ENCODE results near the gene KRIT1.
"Not testable (repeated sequence)": the region's sequence is repeated elsewhere in the genome, so short reads cannot be mapped to it uniquely, and the experiment has no call there.

KRIT1 gene

DNA sequence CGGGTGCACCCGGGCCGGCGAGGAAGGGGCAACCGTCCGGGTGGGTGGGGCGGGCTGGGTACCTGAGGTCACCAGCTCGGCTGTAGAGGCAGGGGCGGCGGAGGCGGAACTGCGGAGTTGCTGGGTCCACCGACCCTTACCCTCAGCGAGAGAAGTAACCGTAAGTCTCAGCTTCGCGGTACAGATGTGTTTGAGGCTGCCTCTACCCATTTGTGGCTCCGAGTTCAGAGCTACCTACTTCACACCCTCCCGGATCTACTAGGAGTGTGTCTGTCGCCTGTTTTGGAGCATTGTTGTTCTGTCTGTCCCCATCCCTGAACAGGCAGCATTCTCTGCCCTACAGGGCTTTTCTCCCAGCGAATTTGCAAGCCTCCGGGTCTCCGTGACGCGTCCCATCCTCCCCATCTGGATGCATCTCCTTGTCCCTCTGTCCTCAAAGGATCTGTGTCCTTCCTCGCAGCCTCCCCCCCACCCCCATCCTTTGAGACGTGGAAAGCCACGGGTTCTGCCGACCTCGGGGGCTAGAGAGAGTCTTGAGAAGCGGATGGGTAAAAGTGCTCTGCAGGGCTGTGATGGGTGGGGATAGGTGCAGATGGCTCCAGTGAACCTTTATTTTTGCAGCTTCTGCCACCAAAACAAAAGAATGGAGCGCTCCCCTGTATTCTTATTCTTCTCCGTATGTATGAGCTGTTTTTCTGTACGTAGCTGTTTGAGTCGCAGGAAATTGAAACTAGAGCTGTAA, 817 bp upstream of the KRIT1 start:
- peak; percentile 42 for DNase-seq (ENCODE audit: low spot score)

DNA sequence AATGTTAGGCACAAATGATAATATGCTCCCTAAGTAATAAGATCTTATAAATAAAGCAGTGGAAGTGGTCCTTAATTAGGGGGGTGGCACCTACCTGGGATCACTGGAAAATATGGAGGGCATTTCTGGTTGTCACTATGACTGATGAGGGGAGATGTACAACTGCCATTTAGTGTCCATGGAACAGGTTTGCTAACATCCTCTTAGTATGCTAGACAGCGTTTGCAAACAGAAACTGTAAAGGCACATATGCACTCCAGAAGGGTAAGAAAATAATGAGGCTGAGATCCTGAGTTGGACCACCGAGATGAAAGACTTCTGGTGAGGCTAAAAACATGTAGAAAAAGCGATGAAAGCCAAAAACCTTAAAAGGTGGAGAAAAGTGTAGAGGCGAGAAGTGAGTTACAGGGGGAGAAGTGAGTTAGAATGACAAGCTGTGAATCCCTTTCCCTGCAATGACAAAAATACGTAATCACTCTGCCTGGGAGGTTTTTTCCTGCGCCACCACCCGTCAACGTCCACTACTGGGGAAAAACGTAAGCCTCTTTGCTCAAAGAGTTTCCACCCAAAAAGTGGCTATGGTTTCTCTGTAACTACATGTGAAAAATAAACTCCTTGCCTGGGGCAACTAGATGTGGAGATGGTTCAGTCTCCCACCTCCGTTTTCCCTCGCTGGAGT, 767 bp downstream of the KRIT1 start:
- no peak for DNase-seq (ENCODE audit: low spot score)

DNA sequence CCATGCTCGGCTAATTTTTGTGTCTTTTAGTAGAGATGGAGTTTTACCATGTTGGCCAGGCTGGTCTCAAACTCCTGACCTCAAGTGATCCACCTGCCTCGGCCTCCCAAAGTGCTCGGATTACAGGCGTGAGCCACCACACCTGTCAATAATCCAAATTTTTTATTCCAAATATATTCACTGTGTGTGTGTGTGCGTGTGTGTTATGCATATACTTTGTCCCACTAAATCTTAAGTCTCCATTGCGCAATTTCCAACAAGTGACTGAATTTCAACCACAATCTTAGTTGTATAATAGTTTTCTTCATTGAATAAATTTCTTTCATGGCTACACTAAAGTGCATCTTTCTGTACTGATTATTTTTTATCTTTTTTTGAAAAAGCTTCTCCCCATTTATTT, 2.7 kb downstream of the KRIT1 start:
- no peak for DNase-seq (ENCODE audit: low spot score)

DNA sequence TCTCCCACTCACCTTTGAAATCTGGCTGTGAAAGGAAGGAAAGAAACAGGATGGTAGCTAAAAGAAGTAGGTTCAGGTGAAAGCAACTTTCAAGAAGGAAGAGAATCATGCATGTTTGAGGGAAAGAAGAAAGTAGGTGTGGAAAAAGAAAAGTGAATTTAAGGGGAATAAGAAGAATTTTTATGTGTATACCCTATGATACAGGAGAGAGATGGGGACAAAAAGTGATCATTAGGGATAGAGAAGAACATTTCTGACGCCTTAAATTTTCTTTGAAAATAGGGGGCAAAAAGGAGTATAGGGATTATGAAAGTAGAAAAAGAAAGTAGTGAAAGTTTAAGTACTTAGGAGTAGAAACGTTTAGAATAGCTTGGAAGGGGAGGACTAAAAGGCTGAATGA, 15.2 kb downstream of the KRIT1 start:
- no peak for DNase-seq (ENCODE audit: low spot score)

DNA sequence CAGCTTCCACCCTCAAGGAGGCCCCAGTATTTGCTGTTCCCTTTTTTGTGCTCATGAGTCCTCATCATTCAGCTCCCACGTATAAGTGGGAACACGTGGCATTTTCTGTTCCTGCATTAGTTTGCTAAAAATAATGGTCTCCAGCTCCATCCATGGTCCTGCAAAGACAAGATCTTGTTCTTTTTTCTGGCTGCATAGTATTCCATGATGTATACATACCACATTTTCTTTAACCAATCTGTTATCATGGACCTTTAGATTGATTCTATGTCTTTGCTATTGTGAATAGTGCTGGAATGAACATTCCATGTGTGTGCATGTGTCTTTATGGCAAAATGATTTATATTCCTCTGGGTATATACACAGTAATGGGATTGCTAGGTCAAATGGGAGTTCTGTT, 17.0 kb downstream of the KRIT1 start:
- no peak for DNase-seq (ENCODE audit: low spot score)

DNA sequence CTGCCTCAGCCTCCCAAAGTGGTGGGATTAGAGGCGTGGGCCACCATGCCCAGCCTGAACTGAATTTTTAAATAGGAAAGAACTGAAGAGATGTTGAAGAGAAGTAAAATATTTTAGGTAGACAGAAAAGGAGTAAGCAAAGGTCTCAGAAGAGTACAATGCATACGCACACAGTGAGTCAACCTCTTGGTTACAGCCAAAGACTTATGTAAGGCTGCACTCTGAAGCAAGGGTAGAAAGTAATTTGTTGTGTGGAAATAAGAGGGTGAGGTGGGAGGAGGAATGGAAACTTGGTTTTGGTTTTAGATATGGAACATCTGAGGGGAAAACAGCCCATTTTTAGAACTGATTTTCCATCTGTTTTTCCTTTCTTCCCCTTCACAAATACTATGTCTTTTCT, 17.6 kb downstream of the KRIT1 start:
- no peak for DNase-seq (ENCODE audit: low spot score)

DNA sequence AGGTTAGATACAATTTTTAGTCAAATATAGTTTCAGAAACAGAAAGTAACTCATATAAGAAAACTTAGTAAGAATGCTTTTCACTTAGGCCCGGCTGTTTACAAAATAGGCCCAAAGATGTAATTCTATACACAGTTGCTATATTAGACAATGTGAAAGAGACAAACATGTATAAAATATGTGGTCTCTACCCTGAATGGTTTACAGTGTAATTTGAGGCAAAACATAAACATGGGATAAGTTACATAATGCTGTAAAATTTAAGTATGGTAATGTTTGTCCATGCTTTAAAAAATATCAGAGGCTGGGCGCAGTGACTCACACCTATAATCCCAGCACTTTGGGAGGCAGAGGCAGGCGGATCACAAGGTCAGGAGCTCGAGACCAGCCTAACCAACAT, 18.7 kb downstream of the KRIT1 start:
- no peak for DNase-seq (ENCODE audit: low spot score)

DNA sequence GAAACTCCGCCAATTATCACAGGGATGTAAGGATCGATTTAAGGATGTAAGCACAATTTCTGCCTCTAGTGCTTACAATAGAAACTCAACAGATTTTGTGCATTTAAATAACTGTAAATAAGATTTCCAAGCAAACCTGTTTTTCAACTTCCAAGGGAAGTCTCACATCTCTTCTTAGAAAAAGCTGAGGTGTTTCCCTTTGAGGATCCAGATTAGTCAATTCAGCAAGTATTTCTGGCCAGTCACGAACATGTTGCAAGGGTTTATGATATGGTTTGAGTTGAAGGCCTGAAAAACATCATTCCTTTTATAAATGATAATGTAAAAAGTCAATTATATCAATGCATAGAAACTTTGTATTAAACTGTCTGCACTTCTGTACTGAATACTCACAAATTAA, 23.9 kb downstream of the KRIT1 start:
- DNase-seq (ENCODE audit: low spot score), result no peak

DNA sequence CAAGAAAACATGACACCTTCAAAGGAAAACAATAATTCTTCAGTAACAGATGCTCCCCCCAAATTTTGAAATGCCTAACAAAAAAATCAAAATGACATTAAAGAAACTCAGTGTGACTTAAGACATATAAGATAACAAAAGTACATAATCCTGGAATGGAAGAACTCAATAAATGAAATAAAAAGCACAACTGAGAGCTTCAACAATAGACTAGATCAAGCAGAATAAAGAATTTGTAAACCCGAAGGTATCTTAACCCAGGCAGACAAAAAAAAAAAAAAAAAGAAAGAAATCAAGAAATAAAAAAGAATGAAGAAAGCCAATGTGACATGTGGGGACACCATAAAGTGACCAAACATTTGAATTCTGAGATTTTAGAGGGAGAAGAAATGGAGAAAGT, 39.0 kb downstream of the KRIT1 start:
- DNase-seq (ENCODE audit: low spot score), result no peak

DNA sequence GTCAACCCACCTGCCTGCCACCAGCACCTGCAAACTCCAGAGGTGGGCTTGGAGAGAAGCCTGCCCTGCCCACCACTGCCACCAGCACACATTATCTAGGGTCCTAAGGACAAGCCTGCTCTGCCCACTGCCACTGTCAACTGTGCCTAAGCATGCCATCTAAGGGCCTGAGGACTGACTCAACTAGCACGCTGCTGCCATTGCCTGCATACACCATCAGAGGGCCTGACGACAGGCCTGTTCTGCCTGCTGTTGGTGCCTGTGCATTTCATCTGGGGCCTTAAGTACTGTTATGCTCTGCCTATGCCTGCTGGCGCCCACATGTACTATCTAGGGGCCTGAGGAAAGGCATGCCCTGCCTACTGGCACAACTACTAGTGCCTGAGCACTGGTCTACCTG, 39.7 kb downstream of the KRIT1 start:
- no peak for DNase-seq (ENCODE audit: low spot score)

DNA sequence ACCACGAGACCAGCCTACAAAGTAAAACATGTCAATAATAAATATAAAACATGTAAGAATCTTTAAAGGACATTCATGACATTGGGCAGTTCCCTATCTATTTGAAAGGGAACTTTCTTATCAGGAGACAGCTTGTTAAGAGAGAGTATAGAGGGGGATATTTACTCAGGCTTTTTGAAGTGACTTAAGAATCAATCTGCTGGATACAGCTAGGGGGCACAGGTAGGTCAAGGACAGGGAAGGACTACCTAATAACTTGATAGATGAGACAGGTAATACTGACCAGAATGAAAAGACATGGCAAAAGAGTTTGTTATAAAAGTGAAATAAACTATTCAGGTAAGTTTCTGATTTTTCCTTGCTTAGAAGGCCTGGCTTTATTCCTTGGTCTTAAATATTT, 44.9 kb downstream of the KRIT1 start:
- no peak for DNase-seq (ENCODE audit: low spot score)

DNA sequence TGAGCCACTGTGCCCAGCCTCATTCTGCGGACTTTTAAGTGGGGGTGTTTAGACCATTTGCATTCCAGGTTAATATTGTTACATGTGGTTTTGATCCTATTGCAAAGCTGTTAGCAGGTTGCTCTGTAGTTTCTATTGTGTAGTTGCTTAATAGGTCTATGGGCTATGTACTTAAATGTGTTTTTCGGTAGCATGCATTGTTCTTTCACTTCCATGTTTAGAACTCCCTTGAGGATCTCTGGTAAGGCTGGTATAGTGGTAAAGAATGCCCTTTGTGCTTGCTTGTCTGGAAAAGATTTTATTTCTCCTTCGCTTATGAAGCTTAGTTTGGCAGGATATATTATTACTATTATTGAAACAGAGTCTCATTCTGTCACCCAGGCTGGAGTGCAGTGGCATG, 53.4 kb downstream of the KRIT1 start:
- DNase-seq (ENCODE audit: low spot score), result no peak

DNA sequence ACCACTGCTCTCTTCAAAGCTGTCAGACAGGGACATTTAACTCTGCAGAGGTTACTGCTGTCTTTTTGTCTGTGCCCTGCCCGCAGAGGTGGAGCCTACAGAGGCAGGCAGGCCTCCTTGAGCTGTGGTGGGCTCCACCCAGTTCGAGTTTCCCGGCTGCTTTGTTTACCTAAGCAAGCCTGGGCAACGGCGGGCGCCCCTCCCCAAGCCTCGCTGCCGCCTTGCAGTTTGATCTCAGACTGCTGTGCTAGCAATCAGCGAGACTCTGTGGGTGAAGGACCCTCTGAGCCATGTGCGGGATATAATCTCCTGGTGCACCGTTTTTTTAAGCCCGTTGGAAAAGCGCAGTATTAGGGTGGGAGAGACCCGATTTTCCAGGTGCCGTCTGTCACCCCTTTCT, 56.5 kb downstream of the KRIT1 start:
- DNase-seq (ENCODE audit: low spot score), result not testable (repeated sequence)

DNA sequence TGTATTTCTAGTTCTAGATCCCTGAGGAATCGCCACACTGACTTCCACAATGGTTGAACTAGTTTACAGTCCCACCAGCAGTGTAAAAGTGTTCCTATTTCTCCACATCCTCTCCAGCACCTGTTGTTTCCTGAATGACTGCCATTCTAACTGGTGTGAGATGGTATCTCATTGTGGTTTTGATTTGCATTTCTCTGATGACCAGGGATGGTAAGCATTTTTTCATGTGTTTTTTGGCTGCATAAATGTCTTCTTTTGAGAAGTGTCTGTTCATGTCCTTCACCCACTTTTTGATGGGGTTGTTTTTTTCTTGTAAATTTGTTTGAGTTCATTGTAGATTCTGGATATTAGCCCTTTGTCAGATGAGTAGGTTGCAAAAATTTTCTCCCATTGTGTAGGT, 61.4 kb downstream of the KRIT1 start:
- DNase-seq (ENCODE audit: low spot score), result not testable (repeated sequence)

DNA sequence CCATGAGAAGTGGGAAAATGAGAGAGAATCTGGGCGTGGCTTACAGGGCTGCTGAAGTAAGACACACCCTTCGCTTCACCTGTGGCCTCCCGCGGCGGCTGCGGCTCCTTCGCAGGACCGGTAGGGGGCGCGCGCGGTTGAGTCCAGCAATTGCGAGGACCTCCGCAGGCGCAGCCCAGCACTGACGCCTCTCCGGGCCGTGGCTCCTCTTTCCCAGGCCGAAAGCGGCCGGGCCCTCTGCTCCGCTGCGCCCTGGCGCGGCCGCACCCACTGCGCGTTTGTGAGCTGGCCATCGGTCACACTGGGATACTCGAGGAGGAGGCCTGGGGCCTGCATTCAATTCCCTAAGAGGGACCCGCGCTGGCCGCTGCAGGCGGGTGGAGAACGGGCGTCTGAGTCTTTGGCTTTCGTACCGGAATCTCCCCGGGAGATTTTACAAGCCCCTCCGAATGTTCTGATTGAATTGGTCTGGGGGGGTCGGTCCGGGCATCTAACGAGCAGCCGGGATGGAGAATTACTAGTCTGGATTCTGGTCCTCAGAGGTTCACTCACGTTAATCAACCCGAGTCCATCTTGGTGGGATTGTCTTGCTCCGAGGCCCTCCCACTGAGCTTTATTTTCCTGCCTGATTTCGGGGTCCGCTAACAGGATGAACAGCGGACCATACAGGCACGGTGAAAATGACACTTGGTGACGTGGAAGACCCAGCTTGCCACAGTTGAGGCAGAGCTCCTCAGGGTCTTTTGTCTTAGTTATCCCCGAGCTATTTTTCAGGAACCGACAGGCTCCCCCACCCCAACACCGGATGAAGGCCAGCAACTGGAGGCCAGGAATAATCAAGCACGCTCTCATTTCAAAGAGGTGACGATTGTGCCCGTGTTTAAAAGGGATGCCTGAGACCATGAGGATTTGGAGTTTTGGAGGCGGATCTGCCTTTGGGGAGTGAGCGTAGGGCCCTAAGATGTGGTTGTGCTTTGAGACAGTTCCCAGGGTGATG, 66.5 kb downstream of the KRIT1 start, which contains the start of gene LRRD1:
LRRD1 (minus strand) TSS at position 215 of the 997 bp plus-strand sequence. CDS start 13,940 bp downstream, outside the sequence.
- peak; percentile 88 for DNase-seq (ENCODE audit: low spot score)

DNA sequence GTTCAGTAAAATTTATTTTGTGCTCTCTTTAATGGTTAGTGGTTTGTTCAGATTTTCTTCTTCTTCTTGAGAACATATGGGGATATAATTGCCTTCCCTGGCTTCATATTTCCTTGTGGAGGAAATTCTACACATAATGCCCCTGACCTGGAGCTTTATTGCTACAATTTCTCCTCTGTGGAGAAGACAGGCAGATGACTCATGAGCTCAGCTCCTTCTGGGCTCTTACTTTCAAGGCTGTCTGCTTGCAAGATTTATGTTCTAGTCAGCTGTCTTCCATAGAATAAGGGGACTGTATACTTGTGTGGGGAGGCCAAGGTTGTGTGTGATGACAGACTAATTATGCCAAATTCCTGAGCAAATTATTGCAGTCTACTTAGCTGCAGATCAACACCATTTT, 68.4 kb downstream of the KRIT1 start:
- no peak for DNase-seq (ENCODE audit: low spot score)

DNA sequence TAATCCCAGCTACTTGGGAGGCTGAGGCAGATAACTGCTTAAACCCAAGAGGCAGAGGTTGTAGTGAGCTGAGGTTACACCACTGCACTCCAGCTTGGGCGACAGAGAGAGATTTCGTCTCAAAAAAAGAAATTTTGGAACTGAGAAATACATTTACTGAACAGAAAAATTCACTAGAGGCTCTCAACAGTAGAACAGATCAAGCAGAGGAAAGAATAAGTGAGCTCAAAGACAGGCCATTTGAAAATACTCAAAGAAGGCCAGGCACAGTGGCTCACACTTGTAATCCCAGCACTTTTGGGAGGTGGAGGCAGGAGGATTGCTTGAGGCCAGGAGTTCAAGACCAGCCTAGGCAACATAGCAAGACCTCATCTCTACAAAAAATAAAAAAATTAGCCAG, 76.2 kb downstream of the KRIT1 start:
- DNase-seq (ENCODE audit: low spot score), result not testable (repeated sequence)

DNA sequence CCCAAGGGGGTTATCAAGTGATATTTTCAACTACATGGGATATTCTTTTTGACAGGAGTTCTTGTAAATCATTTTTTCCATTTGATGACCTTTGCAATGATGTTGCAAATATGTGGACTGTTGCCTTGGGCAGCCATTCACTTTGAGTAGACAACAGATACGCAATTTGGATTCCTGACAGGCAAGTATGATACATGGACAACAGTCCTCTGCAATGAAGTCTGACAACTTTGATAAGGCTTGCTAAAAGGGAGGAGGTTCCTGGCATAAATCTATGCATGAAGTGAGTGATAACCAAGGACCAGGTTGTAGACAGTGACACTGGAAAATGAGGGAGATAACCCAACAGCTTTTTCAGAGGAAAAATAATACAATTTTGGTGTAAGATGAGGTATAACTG, 84.4 kb downstream of the KRIT1 start:
- no peak for DNase-seq (ENCODE audit: low spot score)

DNA sequence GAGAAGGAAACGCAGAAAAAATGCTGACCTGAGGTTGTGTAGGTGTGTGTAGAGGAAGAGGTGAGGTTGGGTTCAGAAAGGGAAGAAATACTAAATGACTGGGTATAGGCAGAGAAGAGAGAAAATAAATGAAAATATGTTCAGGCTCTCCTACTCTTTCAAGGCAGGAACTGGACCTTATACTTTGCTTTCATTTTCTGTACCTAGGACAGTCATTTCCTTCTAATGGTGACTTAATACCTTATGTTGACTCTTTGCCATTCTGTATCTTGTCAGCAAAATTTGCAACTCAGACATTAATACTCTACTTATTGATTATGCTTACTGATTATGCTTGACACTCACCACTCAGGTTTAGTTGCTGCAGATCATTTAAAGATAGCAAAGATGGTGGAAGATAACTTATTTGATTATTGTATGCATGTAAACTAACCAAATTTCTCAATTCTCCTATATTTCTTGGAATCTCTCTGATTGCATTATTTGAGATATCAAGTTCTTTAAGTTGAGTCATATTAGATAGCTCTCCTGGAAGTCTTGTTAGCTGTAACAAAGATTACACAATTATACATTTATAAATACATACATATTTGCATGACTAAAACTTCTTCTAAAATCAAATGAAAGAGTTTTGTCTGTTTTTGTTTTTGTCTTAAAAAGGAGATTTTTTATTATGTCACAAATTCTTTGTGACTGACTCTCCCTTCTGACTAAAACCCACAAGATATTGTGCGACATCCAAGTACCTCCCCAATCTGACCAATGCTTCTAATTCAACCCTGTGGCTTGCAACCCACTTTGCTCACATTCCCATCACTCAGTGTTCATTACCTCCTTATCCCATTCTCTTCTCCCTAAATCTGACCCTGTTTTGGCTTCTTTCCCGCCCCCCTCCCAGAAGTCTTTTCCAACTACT, 86.8 kb downstream of the KRIT1 start:
- no peak for DNase-seq (ENCODE audit: low spot score)

DNA sequence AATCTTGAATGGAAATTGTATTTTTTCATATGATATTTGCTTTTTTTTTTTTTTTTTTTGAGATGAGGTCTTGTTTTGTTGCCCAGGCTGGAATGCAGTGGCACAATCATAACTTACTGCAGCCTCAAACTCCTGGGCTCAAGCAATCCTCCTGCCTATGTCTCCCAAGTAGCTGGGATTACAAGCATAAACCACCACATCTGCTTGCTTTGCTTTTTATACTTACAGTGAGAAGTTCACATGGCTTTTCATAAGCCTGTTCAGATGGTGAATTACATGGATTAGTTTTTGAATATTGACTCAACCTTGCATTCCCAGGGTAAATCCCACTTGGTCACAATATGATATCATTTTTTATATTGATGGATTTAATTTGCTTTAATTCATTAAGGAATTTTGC, 88.7 kb downstream of the KRIT1 start:
- no peak for DNase-seq (ENCODE audit: low spot score)

DNA sequence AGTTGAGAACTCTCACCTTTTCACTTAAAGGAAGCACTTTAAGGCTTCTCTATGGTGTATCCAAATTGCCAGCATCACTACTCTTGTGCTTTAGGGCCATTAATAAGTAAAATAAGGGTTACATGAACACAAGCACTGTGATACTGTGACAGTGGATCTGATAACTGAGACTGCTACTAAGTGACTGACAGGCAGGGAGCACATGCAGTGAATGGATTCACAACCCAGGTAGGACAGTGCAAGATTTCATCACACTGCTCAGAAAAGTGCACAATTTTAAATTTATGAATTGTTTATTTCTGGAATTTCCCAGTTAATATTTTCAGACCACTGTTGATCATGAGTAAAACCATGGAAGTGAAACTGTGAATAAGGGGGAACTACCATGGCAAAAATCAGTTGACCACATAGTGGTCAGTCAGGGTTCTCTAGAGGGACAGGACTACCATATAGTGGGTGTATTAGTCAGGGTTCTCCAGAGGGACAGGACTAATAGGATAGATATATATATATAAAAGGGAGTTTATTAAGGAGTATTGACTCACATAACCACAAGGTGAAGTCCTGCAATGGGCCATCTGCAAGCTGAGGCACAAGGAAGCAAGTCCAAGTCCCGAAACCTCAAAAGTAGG, 90.5 kb downstream of the KRIT1 start:
- DNase-seq (ENCODE audit: low spot score), result no peak
